Keratinocyte (primary cell): ENCODE measurements around the gene DEPDC4. TPM values are rescaled to one million over a fixed set of nuclear protein-coding genes. Genes with fewer than 3 reads are reported as not detected.
A peak's percentile ranks its signal among the peaks of the same experiment; 100 is the strongest.

Experiments used
- DNase-seq: peaks from one replicate; pipeline ENCODE4 v3.0.0-alpha.2; 2011; ENCODE audit warnings: low read depth, missing footprints, low spot score
- FAIRE-seq: peaks from 2 replicates; lab custom pipeline; 2011; peaks lifted over from hg19 to GRCh38; lab: Jason Lieb, UNC
- H2AFZ ChIP-seq: 2 replicates; pipeline ENCODE4 v1.6.0; 2012; ENCODE audit warnings: low read length, control low read depth, inconsistent platforms; ENCODE audit not compliant: control insufficient read depth
- H3K27ac ChIP-seq: 2 replicates; pipeline ENCODE4 v1.5.1; 2011; ENCODE audit warnings: low read length; ENCODE audit not compliant: control insufficient read depth, insufficient read depth
- H3K27me3 ChIP-seq: 3 replicates; pipeline ENCODE4 v1.6.0; 2011; ENCODE audit warnings: low read length; ENCODE audit not compliant: control insufficient read depth, insufficient read depth; ENCODE audit errors: extremely low read depth
- H3K36me3 ChIP-seq, 2 experiments: 2 replicates in 1 of 2; 3 replicates in 1 of 2; pipeline ENCODE4 v1.5.1; 2011; ENCODE audit warnings: low read length in 2 of 2, mild to moderate bottlenecking in 1 of 2; ENCODE audit not compliant: control insufficient read depth in 2 of 2, insufficient read depth in 2 of 2; ENCODE audit errors: extremely low read depth in 1 of 2
- H3K4me1 ChIP-seq: 3 replicates; pipeline ENCODE4 v1.5.1; 2011; ENCODE audit warnings: low read length; ENCODE audit not compliant: control insufficient read depth, insufficient read depth; ENCODE audit errors: extremely low read depth
- H3K4me2 ChIP-seq: 3 replicates; pipeline ENCODE4 v1.6.0; 2011; ENCODE audit warnings: low read depth, low read length; ENCODE audit not compliant: control insufficient read depth, insufficient read depth; ENCODE audit errors: extremely low read depth
- H3K4me3 ChIP-seq, 3 experiments: fragments of 200-600 bp in 1 of 3; sonication (generic) in 1 of 3; 2 replicates in 2 of 3; 3 replicates in 1 of 3; pipeline ENCODE4 v1.5.1; 2011 to 2016; ENCODE audit warnings: low read length in 3 of 3, mild to moderate bottlenecking in 3 of 3, control low read depth in 2 of 3, inconsistent platforms in 1 of 3, low read depth in 1 of 3, mixed read lengths in 1 of 3, mixed run types in 1 of 3, moderate library complexity in 1 of 3; ENCODE audit not compliant: control insufficient read depth in 2 of 3, insufficient read depth in 2 of 3; ENCODE audit errors: extremely low read depth in 1 of 3
- H3K79me2 ChIP-seq: 2 replicates; pipeline ENCODE4 v1.6.0; 2012; ENCODE audit warnings: low read length; ENCODE audit not compliant: control insufficient read depth, insufficient read depth
- H3K9ac ChIP-seq: 3 replicates; pipeline ENCODE4 v1.6.0; 2011; ENCODE audit warnings: low read length; ENCODE audit not compliant: control insufficient read depth, insufficient read depth; ENCODE audit errors: extremely low read depth
- H3K9me1 ChIP-seq: 3 replicates; pipeline ENCODE4 v1.6.0; 2011; ENCODE audit warnings: low read length; ENCODE audit not compliant: control insufficient read depth, insufficient read depth; ENCODE audit errors: extremely low read depth
- H3K9me3 ChIP-seq: 2 replicates; pipeline ENCODE4 v1.5.1; 2012; ENCODE audit warnings: low read depth, low read length; ENCODE audit not compliant: control insufficient read depth
- H4K20me1 ChIP-seq: 3 replicates; pipeline ENCODE4 v1.6.0; 2011; ENCODE audit warnings: low read length; ENCODE audit not compliant: control insufficient read depth, insufficient read depth; ENCODE audit errors: extremely low read depth
- EZH2 ChIP-seq: IDR thresholded peaks from one replicate; pipeline ENCODE4 v1.6.1; 2012; ENCODE audit warnings: inconsistent platforms, mild to moderate bottlenecking, low read length, moderate library complexity
- dilution Hi-C: fragments of 300-500 bp; cut with MboI; formaldehyde crosslinking; loops from one replicate; pipeline ENCODE4 v1.7.0; 2020; ENCODE audit warnings: low sequenced_read_pairs; ENCODE audit not compliant: extremely low pct_ligation_motif_present
- polyA plus RNA-seq, 5 experiments: library from polyadenylated mRNA; depleted of rRNA in 3 of 5; stranded (reverse) in 3 of 5; stranded (forward) in 1 of 5; unstranded in 1 of 5; fragments of >200 nt; gene quantifications; 1 replicate in 1 of 5; 2 replicates in 3 of 5; 3 replicates in 1 of 5; pipeline versions ENCODE4 v1.2.1 to v1.2.3, GENCODE V29; 2011 to 2012; ENCODE audit warnings: missing spikeins in 2 of 5, low read depth in 1 of 5, low replicate concordance in 1 of 5
- TF ChIP-seq, protein P1 (sequence below), 3 experiments: IDR thresholded peaks in 1 of 3; conservative IDR thresholded peaks in 1 of 3; optimal IDR thresholded peaks in 1 of 3; 2 replicates in 2 of 3; 3 replicates in 1 of 3; pipeline versions ENCODE3 to v1.5.1; 2011; ENCODE audit warnings: low read length in 3 of 3, mild to moderate bottlenecking in 3 of 3, moderate library complexity in 2 of 3, control low read depth in 1 of 3, inconsistent platforms in 1 of 3; ENCODE audit not compliant: insufficient read depth in 2 of 3; ENCODE audit errors: extremely low read depth in 1 of 3

Gene DEPDC4
- polyA plus RNA-seq, 1 donor (not counting 4 experiments of a cell fraction or from before 2014, with no cell fraction given): 2.4 TPM

DNA sequence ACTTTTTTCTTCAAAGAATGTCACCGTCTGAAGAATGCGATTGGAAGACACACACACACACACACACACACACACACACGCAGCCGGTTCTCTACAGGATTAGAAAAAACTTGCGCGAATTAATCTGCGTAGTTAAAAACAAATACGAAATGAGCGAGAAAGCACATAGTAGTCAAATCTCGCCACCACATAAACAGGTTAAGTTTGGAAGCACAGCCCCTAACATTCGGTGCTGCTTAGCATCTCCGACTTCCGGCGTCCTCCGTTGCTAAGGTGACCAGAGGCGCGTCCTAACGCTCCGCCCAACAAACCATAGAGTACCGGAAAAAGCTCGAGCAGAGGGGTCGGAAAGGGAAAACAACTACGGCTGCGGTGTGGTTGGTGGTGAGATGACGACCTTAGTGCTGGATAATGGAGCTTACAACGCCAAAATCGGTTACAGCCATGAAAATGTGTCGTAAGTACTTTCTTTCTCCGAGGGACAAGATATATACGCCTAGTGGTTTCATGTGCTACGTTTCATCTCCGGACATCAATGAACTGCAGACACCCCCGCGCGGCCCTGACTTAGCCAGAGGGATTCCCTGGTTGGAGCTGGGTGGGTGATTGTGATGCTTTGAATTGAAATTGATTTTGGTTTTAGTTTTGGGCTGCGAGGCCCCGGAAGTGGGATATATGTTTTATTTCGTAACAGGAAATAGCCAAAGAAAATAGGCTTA, 66.3 kb downstream of the DEPDC4 start, which contains the start of gene ACTR6:
ACTR6 (plus strand) TSS at position 353 of the 719 bp plus-strand sequence; CDS start at position 390, 37 bp downstream.
- peaks cover 19% of the 10 kb centered on the region for H3K79me2 ChIP-seq
- dilution Hi-C loops: no loop called here

DNA sequence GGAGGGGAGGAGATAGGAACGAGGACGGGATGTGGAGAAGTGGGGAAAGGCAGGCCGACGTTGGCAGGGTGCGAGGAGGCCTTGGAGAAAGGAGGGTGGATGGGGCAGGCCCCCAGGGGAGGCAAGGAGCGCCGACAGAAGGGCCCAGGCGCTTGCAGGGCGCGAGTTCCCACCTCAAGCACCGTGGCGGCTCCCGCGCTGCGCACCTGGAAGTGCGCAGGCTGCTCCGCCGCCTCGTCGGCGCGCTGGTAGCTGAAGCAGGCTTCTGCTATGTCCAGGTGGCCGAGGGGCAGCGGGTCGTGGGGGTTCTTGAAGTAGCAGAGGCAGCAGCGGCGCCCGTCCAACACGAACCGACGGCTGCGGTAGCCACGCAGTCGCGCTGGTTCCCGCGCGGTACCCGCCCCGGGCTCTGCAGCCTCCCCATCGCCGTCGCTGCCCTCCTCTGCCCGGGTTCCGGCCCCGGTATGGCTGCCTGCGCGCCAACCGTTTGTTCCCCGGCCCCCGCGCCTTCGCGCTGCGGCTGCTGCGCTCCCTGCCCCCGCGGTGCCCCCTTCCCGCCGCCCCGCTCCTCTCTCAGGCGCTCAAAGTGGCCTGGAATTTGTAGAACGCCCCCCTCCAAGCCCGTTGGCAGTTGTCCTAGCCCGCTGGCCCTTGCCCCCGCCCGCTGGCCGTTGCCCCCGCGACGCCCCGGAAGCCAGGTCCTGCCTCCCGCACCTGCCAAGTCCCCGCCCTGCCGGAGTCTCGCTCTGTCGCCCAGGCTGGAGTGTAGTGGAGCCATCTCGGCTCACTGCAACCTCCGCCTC, 67.3 kb downstream of the DEPDC4 start:
- Histone ChIP-seq H3K79me2 (peaks cover 19% of the 10 kb centered on the region), H3K4me1 (peaks cover 25% of the 10 kb centered on the region), H3K4me3 (peak overlapping the region; percentile 67 to 100 (median 98)), H3K9me3 (no peaks in the 10 kb centered on the region), H4K20me1 (no peaks in the 10 kb centered on the region), H3K27me3 (no peaks in the 10 kb centered on the region), H3K27ac (peak overlapping the region; percentile 1), H3K36me3 (no peaks in the 10 kb centered on the region), H2AFZ (peak overlapping the region; percentile 99), H3K9ac (peak overlapping the region; percentile 89), H3K4me2 (peak overlapping the region; percentile 95), H3K9me1 (no peaks in the 10 kb centered on the region)
- DNase-seq: no peak
- no peak for FAIRE-seq
- no peak for TF ChIP-seq EZH2
- TF ChIP-seq, protein P1, sequence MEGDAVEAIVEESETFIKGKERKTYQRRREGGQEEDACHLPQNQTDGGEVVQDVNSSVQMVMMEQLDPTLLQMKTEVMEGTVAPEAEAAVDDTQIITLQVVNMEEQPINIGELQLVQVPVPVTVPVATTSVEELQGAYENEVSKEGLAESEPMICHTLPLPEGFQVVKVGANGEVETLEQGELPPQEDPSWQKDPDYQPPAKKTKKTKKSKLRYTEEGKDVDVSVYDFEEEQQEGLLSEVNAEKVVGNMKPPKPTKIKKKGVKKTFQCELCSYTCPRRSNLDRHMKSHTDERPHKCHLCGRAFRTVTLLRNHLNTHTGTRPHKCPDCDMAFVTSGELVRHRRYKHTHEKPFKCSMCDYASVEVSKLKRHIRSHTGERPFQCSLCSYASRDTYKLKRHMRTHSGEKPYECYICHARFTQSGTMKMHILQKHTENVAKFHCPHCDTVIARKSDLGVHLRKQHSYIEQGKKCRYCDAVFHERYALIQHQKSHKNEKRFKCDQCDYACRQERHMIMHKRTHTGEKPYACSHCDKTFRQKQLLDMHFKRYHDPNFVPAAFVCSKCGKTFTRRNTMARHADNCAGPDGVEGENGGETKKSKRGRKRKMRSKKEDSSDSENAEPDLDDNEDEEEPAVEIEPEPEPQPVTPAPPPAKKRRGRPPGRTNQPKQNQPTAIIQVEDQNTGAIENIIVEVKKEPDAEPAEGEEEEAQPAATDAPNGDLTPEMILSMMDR (optimal IDR thresholded peaks at IDR 0.05 in 1 of 3, IDR thresholded peaks at IDR 0.05 in 1 of 3, conservative IDR thresholded peaks at IDR 0.05 in 1 of 3; ENCODE audit: extremely low read depth in 1 of 3, insufficient read depth in 2 of 3, low read length in 3 of 3): no peak
- dilution Hi-C loops: no loop called here

More for the DNA sequence above, 66.3 kb downstream of the DEPDC4 start, which contains the start of gene ACTR6:
- Histone ChIP-seq H3K36me3 (no peaks in the 10 kb centered on the region), H2AFZ (peak within 1 kb of the TSS; percentile 99), H3K9me3 (no peaks in the 10 kb centered on the region), H3K27ac (peak within 1 kb of the TSS; percentile 89), H3K9ac (peak within 1 kb of the TSS; percentile 89), H3K4me3 (peak within 1 kb of the TSS; percentile 67 to 100 (median 98)), H3K27me3 (no peaks in the 10 kb centered on the region), H3K9me1 (no peaks in the 10 kb centered on the region), H3K4me1 (peaks cover 25% of the 10 kb centered on the region), H3K4me2 (peak within 1 kb of the TSS; percentile 95), H4K20me1 (no peaks in the 10 kb centered on the region)
- FAIRE-seq: peak; percentile 87
- TF ChIP-seq EZH2: no peak
- TF ChIP-seq, protein P1 (optimal IDR thresholded peaks at IDR 0.05 in 1 of 3, IDR thresholded peaks at IDR 0.05 in 1 of 3, conservative IDR thresholded peaks at IDR 0.05 in 1 of 3; ENCODE audit: extremely low read depth in 1 of 3, insufficient read depth in 2 of 3, low read length in 3 of 3): no peak
- DNase-seq: peak; percentile 80
